NCI-H510A treated with DMSO at 0.1 percent for 48 hours (cell line): ENCODE measurements around the gene KIAA1549.

Experiments used
- DNase-seq: peaks from one replicate; lab custom pipeline; 2025; lab: John Stamatoyannopoulos, UW

The KIAA1549 gene

DNA sequence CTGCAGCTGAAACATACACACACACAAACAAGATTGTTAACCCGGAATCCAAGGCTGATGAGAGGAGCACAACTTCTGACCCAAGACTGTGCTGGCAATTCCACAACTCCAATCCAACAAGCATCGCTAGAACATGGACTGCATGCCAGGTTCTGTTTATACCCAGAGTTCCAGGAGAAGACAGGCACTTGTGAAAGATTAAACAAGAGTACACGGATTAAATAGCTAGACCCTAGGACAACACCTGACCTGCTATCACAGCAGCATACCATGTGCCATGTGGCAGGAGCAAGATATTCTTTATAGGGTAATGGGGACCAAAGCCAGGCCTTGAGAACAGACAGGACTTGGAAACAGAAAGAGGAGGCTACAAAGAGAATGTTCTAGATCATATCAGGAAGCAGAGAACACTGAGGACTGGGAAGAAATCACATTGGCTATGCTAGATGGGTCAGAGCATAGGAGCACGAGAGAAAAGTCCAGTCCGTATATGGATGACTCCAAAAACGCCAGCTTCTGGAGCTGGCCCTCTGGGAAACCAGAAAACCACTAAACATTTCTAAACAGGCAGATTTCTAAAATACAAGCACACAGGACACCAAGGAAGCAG, 99.5 kb downstream of the KIAA1549 start:
- DNase-seq: no peak

GRCh38 chr7:138880881-138881578, 100.2 kb downstream of the KIAA1549 start:
- DNase-seq: no peak

- no peak for DNase-seq
These were observed 101.8 kb downstream of the KIAA1549 start for GRCh38 chr7:138879356-138879755.

DNA sequence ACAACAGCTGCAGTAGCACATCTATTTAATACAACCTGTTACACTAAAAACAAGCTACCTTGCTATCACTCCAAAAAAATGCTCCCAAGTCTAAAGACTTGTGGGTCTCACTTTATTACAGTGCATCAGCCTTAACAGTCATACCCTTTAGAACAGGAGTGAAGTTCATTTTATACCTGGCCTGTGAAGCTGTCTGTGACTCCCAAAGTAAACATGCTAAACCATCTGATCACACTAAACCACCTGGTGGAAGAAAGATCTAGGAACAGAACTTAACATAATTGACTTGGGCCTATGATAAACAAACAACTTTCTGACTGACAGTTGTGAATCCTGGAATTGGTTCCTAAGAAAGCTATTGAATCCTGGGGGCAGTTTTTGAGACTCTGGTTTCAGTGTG, 102.3 kb downstream of the KIAA1549 start:
- DNase-seq: peak; percentile 12

DNA sequence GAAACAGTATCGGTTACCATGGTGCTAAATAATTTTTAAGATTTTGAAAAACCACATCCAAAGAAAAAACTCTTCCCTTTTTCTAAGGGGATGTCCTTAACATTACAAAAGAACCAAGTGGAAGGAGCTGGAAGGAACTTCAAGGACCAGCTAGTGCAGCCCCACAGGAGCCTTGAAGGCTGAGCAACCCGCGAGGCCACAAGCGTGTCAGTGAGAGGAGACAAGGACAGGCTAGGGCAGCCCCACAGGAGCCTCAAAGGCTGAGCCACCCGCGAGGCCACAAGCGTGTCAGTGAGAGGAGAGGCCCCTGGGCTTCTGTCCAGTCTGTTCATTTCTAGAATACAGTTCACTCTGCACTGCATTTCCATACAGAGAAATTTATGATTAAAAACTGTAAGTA, 103.1 kb downstream of the KIAA1549 start:
- DNase-seq: no peak

DNA sequence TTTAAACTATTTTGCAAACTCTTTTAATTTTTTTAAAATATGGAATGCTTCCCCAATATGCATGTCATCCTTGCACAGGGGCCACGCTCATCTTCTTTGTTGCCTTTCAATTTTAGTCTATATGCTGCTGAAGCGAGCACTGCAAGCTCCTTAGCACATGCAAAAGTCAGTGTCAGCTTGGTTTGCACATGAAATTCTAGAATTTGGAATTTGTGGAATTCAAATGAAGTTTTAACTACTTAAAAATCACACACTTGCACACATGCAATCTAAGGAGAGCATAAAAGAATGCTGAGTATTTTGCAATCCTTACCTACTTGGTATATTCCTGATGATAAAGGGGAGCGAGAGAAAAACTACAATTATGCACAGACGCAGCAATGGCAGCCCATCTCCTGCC, 104.9 kb downstream of the KIAA1549 start:
- no peak for DNase-seq

DNA sequence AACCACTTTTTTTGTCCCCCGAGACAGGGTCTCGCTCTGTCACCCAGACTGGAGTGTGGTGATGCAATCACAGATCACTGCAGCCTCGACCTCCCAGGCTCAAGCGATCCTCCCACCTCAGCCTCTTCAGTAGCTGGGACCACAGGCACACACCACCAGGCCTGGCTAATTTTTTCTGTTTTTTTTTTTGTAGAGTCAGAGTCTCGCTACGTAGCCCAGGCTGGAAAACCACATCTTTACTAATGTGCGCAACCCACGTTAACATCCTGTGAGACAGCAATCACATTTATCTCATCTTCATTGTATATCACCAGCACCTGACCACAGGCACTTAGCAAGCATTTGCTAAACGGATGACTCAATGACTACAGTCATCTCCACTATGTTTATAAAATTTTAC, 105.4 kb downstream of the KIAA1549 start:
- no peak for DNase-seq

- DNase-seq: no peak
These were observed 107.8 kb downstream of the KIAA1549 start for GRCh38 chr7:138873220-138873892.

- no peak for DNase-seq
These were observed 108.6 kb downstream of the KIAA1549 start for GRCh38 chr7:138872576-138872975.

- DNase-seq: no peak
These were observed 109.4 kb downstream of the KIAA1549 start for GRCh38 chr7:138871814-138872090.

- DNase-seq: no peak
These were observed 110.0 kb downstream of the KIAA1549 start for GRCh38 chr7:138871065-138871813.

GRCh38 chr7:138869353-138869752, 111.8 kb downstream of the KIAA1549 start:
- no peak for DNase-seq

- no peak for DNase-seq
These were observed 112.5 kb downstream of the KIAA1549 start for GRCh38 chr7:138868711-138869110.

DNA sequence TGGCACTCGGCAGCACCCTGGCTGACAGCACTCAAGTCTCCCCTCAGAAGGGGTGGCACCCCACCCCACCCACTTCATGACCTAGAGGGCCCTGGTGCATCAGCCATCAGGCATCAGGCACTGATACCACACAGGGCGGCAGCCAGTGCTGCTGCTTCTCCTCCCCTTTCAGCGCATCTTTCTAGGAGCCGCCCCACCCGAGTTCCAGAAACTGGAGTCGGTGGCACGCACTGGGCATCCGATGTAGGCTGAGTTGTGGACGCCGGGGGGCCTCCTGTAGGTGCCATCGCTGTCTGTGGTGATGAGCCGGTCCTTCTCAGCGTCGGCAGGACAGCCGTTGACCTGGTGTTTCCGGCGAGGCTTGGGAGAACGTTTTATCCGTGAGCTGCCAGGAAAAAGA, 113.4 kb downstream of the KIAA1549 start:
- DNase-seq: no peak

DNA sequence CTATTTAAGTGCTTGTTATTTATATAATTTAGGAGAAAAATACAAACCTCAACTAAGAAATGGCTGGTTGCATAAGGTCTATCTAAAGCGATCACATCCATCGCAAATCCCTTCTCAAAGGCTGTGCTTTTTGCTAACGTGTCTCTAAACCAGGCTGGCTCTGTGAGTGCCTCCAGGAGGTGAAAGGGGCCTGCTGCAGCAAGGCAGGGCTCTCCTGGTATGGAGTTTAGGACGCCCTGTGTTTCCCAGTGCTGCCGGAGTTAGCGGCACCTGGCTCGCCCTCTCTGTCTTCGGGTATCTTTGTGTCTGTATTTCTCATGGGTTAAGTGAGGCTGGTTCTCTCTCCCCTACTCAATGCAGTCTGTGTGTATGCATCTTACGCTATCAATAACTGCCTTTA, 114.8 kb downstream of the KIAA1549 start:
- DNase-seq: no peak

DNA sequence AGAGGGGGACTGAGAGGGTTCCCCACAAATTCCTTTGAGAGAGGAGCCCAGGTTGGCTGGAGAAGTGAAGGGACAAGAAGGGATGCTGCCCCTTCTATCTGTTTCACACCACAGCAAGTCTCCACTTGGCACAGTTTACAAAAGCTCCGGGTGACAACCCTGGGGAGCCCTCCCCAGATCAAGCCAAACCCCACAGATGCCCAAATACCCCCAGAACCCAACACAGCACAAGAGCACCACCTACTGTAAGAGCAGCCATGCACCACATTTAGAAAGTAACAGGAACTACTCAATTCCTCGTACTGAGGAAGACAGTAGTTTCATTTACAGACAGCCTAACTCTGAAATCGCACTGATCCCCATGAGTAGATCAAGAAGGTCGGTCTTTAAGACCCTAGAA, 115.3 kb downstream of the KIAA1549 start:
- no peak for DNase-seq

GRCh38 chr7:138864667-138865066, 116.5 kb downstream of the KIAA1549 start:
- no peak for DNase-seq

DNA sequence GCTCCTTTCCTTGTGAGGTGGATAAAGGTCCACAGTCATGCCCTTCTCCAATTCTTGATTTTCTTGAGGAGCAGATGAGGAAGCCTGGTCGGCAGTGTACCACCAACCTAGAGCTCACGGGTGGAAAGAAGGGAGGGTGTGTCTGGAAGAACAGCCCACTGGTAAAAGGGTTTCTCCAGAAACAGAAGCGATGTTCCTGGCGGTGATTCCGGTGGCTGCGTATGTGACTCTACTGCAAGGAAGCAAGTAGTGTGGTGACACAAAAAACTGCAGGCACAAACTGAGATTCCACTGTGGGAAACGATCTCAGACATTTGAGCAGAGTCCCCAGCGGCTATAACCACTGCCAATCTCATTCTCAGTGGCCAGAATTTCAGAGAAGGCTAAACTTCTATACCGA, 117.3 kb downstream of the KIAA1549 start:
- DNase-seq: no peak

DNA sequence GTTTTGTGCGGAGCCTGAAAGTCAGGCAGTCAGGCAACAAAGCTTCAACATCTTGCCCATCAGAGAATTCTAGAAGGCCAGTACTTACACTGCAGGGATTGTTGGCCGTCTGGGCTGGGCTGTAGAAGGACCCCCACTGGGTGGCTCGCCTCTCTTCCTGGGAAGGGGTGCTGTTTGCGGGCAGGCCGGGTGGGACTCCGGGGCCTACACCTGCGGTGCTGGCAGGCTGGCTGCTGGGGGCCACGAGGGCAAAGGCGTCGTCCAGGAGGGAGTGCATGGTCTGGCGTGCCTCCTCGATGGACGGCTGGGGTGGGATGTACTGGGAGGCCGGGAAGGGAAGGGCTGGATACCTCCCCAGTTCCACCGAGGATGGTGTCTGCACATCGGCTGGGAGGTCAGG, 120.1 kb downstream of the KIAA1549 start:
- DNase-seq: no peak

- no peak for DNase-seq
These were observed 123.5 kb downstream of the KIAA1549 start for GRCh38 chr7:138857728-138858127.

- DNase-seq: no peak
These were observed 127.0 kb downstream of the KIAA1549 start for GRCh38 chr7:138854115-138854645.

DNA sequence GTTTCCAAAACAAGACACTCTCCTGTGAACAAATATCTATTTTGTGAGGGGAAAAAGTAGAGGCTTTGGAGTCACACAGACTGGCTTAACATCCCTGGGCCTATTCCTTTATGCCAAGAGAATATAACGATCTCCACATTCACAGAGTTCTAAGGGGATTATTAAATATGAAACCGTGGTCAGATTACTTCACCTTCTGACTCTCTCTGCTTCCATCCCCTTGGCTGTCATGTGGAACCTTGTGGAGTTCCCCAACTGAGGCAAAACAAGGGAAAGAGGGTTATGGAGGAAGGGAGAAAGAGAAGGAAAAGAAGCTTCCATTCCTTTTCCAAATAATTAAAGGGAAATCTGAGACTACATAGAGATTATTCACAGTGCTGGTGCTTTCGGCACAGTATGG, 127.7 kb downstream of the KIAA1549 start:
- DNase-seq: no peak

- no peak for DNase-seq
These were observed 128.7 kb downstream of the KIAA1549 start for GRCh38 chr7:138852469-138852868.
